ENCODE measurements around the gene HNRNPH1.

Gene HNRNPH1

GRCh38 chr5:179603308-179603707 is 20.2 kb downstream of the HNRNPH1 start:
- DNase-seq: no peak

GRCh38 chr5:179601871-179602625 is 21.4 kb downstream of the HNRNPH1 start:
- DNase-seq: no peak

- DNase-seq: no peak
These were observed 23.5 kb downstream of the HNRNPH1 start for GRCh38 chr5:179599973-179600372.

- DNase-seq: no peak
These were observed 23.9 kb downstream of the HNRNPH1 start for GRCh38 chr5:179599566-179599965.

- no peak for DNase-seq
These were observed 24.4 kb downstream of the HNRNPH1 start for GRCh38 chr5:179599100-179599499.

- no peak for DNase-seq
These were observed 27.1 kb downstream of the HNRNPH1 start for GRCh38 chr5:179596421-179596820.

- no peak for DNase-seq
These were observed 27.6 kb downstream of the HNRNPH1 start for GRCh38 chr5:179595916-179596315.

GRCh38 chr5:179588166-179588565 is 35.3 kb downstream of the HNRNPH1 start:
- no peak for DNase-seq

- DNase-seq: no peak
These were observed 37.5 kb downstream of the HNRNPH1 start for GRCh38 chr5:179585941-179586401.

- no peak for DNase-seq
These were observed 46.0 kb downstream of the HNRNPH1 start for GRCh38 chr5:179577286-179577960.

GRCh38 chr5:179572386-179572785 is 51.1 kb downstream of the HNRNPH1 start:
- no peak for DNase-seq

GRCh38 chr5:179568721-179569120 is 54.8 kb downstream of the HNRNPH1 start:
- no peak for DNase-seq

- DNase-seq: no peak
These were observed 58.9 kb downstream of the HNRNPH1 start for GRCh38 chr5:179564526-179564925.

All from activated gamma-delta T cell (primary cell).